ENCODE measurements around the gene GXYLT1.
"Not testable (repeated sequence)": the region's sequence is repeated elsewhere in the genome, so short reads cannot be mapped to it uniquely, and the experiment has no call there.

Gene GXYLT1

GRCh38 chr12:42094277-42094676, 50.4 kb downstream of the GXYLT1 start:
- peak; percentile 13 for DNase-seq (ENCODE audit: low read depth)

DNA sequence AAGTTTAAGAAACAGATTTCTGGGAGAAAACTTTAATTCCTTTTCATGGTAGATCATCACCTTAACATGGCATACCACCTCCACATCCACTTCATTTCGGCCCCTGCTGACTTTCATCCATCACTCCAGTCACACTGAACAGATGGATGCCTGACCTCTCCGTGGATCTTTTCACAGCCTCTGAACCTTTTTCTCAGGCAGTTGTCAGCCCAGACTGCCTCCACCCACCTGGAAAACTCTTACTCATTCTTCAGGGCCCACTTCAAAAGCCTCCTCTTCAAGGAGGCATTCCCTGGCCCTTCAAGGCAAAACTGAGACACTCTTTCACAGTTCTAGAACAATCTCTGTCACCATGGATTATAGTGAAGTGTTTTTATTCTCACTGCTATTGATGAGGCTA, 52.9 kb downstream of the GXYLT1 start:
- DNase-seq (ENCODE audit: low read depth): no peak

GRCh38 chr12:42090899-42091298, 53.8 kb downstream of the GXYLT1 start:
- no peak for DNase-seq (ENCODE audit: low read depth)

GRCh38 chr12:42086031-42086430, 58.6 kb downstream of the GXYLT1 start:
- DNase-seq (ENCODE audit: low read depth): no peak

DNA sequence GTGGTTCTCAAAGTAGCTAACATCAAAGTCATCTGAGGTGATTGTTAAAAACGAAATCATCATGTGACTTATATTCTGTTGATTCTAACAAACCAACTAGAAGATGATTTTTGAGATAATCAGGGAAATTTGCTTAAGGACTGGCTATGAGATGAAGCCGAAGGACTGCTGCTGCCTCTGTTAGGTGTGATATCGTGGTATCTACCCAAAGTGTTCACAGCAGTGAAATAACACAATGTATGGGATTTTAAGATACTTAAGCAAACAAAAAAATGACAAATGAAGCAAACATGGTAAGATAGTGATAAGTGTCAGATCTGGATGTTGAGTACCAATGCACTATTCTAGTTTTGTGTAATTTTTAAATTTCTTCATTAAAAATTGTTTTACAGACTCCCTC, 59.1 kb downstream of the GXYLT1 start:
- no peak for DNase-seq (ENCODE audit: low read depth)

- DNase-seq (ENCODE audit: low read depth): no peak
Measured at GRCh38 chr12:42084522-42084921, 60.2 kb downstream of the GXYLT1 start.

- DNase-seq (ENCODE audit: low read depth): no peak
Measured at GRCh38 chr12:42076976-42077375, 67.7 kb downstream of the GXYLT1 start.

DNA sequence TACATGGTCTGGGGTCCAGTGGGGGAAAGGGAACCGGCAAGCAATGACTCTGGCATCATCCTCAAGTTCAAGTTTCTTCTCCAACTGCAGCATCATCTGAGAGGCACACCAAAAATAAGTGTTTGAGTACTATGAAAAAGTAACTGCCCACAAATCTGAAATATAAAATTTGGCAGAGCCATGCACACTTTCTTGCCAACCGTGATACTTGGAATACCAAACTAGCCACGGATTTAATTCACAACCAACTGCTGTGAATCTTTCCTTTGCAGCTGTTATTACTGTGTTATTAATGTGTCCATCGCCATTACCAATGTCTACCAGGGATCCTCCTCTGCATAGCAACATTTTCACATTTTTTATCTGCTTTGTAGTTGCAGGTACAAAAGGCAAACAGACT, 74.6 kb downstream of the GXYLT1 start:
- no peak for DNase-seq (ENCODE audit: low read depth)

- no peak for DNase-seq (ENCODE audit: low read depth)
Measured at GRCh38 chr12:42059127-42059526, 85.5 kb downstream of the GXYLT1 start.

DNA sequence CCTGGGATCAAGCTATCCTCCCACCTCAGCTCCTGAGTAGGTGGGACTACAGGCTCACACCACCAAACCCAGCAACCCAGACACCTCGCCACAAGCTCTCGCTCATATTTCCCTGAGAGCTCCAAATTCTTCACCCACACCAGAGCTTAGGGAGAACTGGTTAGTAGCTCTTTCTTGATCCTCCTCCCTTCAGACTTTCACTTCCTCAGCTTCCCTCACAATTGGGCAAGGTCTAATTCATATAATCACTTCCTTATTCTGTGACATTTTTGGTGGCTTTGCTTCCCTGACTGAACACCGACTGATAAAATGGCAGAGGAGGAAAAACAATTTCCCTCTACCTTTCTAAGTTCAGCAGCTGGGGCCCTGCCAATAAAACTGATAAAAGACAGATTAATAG, 88.5 kb downstream of the GXYLT1 start:
- no peak for DNase-seq (ENCODE audit: low read depth)

GRCh38 chr12:42053456-42053855, 91.2 kb downstream of the GXYLT1 start:
- no peak for DNase-seq (ENCODE audit: low read depth)

DNA sequence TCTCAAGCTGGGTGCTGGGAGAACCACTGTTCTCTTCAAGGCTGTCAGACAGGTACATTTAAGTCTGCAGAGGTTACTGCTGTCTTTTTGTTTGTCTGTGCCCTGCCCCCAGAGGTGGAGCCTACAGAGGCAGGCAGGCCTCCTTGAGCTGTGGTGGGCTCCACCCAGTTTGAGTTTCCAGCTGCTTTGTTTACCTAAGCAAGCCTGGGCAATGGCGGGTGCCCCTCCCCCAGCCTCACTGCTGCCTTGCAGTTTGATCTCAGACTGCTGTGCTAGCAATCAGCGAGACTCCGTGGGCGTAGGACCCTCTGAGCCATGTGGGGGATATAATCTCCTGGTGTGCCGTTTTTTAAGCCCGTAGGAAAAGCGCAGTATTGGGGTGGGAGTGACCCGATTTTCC, 95.7 kb downstream of the GXYLT1 start:
- not testable (repeated sequence) for DNase-seq (ENCODE audit: low read depth)

GRCh38 chr12:42039577-42039976, 105.1 kb downstream of the GXYLT1 start:
- no peak for DNase-seq (ENCODE audit: low read depth)

- DNase-seq (ENCODE audit: low read depth): no peak
Measured at GRCh38 chr12:42039176-42039575, 105.5 kb downstream of the GXYLT1 start.

DNA sequence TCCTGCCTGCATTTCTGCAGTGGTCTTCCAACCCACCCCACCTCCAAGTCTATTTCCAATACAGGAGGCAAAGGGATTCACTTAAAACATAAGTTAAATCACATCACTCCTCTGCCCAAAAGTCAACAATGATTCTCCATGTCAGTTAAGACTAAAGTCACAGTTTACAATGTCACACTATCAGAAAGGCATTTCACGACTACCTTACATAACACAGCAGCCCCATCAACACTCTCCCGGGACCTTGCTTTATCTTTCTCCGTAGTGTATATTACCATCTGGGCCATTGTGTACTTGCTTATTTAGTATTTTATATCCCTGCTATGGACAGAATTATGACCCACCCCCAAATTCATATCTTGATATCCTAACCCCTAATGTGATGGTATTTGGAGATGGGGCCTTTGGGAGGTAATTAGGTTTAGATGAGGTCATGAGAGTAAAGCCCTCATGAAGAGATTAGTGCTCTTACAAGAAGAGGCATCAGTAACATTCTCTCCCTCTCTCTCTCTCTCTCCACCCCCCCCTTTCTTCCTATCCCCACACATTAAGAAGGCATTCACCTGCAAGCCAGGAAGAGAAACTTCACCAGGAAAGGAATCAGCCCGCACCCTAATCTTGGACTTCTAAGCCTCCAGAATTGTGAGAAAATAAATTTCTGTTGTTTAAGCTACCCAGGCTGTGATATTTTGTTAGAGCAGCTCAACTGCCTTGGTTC, 112.7 kb downstream of the GXYLT1 start:
- no peak for DNase-seq (ENCODE audit: low read depth)
